C4-2B (cell line): ENCODE results near the gene CIART.
A peak's percentile ranks its signal among the peaks of the same experiment; 100 is the strongest.

Experiments used
- H3K27ac ChIP-seq: fragments of 450-650 bp; 2 replicates; pipeline ENCODE4 v1.5.1; 2017
- ZFX ChIP-seq: fragments of 450-650 bp; IDR thresholded peaks from 2 replicates; pipeline ENCODE4 v1.6.1; 2017
- TF ChIP-seq, protein P1 (sequence below): fragments of 450-650 bp; conservative IDR thresholded peaks from 2 replicates; pipeline ENCODE4 v1.5.1; 2017; ENCODE audit warnings: mild to moderate bottlenecking

Gene CIART

DNA sequence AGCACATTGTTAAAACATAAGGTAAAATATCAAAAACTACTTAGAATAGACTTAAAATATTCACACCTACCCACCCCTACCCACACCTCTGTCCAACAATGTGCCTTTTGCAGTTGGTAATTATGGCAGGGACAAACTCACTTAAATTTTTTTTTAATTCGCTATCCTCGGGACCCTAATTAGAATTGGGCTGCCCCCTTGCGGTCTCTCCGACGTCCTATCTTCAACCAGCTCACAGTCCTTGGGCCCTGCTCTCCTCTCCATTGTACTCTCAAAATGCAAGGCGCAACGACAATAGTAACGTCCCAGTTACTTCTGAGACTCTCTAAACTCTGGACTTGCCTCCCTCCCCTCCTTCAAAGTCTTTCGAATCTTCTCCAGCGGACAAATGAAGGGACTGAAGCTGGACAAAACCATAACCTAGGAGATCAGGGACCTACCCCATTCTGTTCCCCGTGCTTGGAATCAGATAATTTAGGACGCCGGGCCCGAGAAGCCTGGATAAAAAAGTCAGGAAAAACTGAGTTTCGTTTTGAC, 1.1 kb upstream of the CIART start:
- H3K27ac ChIP-seq = peak overlapping the region; percentile 71
- TF ChIP-seq ZFX = no peak
- TF ChIP-seq, protein P1, sequence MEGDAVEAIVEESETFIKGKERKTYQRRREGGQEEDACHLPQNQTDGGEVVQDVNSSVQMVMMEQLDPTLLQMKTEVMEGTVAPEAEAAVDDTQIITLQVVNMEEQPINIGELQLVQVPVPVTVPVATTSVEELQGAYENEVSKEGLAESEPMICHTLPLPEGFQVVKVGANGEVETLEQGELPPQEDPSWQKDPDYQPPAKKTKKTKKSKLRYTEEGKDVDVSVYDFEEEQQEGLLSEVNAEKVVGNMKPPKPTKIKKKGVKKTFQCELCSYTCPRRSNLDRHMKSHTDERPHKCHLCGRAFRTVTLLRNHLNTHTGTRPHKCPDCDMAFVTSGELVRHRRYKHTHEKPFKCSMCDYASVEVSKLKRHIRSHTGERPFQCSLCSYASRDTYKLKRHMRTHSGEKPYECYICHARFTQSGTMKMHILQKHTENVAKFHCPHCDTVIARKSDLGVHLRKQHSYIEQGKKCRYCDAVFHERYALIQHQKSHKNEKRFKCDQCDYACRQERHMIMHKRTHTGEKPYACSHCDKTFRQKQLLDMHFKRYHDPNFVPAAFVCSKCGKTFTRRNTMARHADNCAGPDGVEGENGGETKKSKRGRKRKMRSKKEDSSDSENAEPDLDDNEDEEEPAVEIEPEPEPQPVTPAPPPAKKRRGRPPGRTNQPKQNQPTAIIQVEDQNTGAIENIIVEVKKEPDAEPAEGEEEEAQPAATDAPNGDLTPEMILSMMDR = peak; percentile 91

DNA sequence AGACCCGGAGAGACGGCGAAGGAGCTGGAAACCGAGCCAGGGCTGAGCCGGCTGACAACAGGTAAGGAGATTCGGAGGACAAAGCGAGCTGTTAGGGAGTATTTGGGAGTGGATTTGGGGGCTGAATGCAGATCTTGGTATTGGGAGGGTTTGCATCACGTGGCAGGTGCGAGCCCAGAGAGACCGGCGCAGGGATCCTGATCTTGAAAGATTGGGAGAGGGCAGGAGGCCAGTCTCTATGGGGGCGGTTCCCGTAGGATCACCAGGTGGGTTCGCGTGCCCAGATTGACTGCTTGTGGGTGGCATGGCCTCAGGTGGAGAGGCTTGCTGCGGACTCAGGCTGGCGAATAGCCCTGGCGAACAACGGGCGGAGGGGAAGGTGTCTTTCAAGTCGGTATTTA, 204 bp downstream of the CIART start:
- peak overlapping the region; percentile 71 for H3K27ac ChIP-seq
- TF ChIP-seq ZFX = no peak
- TF ChIP-seq, protein P1 = no peak

DNA sequence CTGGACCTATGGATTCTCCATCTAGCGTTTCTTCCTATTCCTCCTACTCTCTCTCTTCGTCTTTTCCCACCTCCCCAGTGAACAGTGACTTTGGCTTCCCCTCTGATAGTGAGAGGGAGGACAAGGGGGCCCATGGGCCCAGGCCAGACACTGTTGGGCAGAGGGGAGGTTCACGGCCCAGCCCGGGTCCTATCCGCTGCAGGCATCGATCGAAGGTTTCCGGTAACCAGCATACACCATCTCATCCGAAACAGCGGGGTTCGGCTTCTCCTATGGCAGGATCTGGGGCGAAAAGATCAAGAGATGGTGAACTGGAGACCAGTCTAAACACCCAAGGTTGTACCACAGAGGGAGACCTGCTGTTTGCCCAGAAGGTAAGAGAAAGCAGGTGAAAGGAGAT, 906 bp downstream of the CIART start:
- peak overlapping the region; percentile 71 for H3K27ac ChIP-seq
- TF ChIP-seq ZFX = no peak
- TF ChIP-seq, protein P1 = no peak

DNA sequence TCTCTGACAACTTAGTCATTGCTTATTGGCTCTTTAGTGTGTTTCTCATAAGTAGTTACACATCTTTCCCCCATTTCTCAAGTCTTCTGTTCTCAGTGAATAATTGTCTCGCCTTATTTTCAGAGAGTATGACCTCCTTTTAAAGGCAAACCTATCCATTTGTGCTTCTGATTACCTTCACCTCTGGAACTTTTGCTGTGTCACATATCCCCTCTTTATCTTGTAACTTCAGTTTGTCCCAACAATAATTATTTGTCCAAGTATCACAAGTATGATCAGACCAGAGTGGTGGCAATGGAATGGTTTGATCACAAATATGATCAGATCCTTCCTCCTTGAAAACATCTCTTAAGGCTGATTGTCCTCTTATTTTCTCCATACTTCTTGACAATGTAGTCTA, 6.0 kb downstream of the CIART start:
- H3K27ac ChIP-seq = no peak overlapping the region
- TF ChIP-seq, protein P1 = no peak
- TF ChIP-seq ZFX = no peak

DNA sequence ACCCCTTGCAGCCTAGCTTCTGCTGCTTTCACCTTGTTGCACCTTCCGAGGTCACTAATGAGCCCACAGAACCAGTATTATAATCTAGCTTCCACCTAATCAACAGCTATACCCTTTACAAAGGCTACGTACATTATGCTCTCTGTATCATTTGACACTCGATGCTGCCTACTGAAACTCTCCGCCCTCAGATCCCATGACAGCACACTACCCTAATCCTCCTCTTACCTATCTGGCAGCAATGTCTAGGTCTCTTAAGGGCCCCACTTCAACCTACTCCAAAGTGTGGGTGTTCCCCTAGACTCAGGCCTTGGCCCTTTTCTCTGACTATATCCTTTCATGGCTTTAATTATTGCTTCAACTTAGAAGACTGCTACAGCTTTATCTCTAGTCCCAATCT, 6.5 kb downstream of the CIART start:
- TF ChIP-seq ZFX = no peak
- TF ChIP-seq, protein P1 = no peak
- H3K27ac ChIP-seq = no peak overlapping the region

DNA sequence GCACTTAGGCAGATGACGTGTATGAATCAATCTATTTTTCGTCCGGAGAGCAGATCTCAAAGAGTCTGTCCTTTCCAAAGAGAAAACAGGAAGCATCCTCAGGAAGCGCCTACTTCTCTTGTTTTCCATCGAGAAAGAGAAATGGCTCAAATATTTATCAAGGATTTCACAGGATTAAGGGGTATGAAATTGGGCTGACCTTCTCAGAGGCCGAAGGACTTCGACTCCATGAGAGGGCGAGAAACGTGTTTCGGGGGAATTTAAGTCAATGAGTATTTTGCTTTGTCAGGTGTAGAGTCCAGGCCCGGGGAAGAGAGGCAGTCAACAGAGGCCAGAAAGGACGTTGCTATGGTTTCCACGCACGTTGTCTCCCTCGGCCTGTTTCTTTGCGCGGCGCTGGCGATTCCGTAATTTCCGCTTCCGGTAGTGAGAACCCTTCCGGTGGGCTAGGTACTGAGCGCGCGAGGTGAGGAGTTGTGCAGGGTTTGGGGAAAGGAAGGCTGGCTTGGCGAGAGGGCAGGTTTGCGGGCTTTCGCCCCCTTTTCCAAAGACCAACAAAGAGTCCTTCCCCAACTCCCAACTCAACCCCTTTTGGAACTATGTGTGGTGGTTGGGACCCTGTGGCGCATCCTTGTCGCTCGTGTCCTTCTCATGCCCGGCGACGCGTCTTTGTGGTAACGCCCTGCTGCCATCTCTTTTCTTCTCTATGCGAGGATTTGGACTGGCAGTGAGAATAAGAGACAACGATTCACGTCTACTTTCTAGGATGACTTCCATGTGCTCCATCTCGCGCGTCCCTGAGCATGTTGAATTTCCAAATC, 11.3 kb downstream of the CIART start, which contains the start of gene MRPS21:
Gene MRPS21 (plus strand): TSS at position 429 of the 821 bp plus-strand sequence. CDS start 506 bp downstream, outside the sequence.
- TF ChIP-seq, protein P1 = no peak
- TF ChIP-seq ZFX = peak; percentile 37; the same call in 1 of the 2 replicates
- H3K27ac ChIP-seq = peak within 1 kb of the TSS; percentile 83

DNA sequence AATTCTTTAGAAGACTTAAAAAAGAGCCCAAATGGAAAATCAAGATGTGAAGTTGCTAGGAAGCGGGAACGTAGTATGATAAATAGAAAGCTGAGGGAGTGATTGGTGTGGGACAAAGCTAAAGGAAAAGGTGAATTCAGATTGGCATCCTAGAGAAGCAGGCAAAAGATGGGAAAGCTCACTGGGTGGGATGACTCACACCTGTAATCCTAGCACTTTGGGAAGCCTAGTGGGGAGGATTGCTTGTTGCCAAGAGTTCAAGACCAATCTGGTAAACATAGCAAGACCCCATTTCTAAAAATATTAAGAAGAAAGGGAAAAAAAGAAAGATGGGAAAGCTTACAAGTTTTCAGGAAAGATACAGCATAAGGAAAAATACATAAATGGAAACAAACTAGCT, 13.1 kb downstream of the CIART start:
- TF ChIP-seq, protein P1 = no peak
- no peak for TF ChIP-seq ZFX
- H3K27ac ChIP-seq = no peak overlapping the region
